Dedifferentiated amniotic fluid mesenchymal stem cell (primary cell): ENCODE data around the gene TTPAL.

ENCODE experiments used
- DNase-seq: peaks from one replicate; pipeline ENCODE4 v3.0.0-alpha.2; 2016; ENCODE audit errors: extremely low spot score

The TTPAL gene

DNA sequence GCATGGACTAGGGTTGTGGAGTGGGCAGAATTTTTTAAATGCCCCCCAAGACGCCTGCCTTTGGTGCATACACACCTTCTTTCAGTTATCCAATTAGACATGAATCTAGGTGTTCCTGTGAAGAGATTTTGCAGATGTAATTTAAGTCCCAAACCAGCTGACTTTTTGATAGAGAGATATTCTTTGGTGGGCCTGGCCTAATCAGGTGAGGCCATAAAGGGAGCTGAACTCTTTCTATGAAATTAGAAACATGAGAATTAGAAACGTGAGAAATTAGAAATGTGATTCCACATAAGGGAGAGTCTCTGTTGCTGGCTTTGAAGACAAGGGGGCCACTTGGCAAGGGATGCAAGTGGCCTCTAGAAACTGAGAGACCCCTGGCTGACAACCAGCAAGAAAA lies 36.4 kb upstream of the TTPAL start:
- DNase-seq: no peak

DNA sequence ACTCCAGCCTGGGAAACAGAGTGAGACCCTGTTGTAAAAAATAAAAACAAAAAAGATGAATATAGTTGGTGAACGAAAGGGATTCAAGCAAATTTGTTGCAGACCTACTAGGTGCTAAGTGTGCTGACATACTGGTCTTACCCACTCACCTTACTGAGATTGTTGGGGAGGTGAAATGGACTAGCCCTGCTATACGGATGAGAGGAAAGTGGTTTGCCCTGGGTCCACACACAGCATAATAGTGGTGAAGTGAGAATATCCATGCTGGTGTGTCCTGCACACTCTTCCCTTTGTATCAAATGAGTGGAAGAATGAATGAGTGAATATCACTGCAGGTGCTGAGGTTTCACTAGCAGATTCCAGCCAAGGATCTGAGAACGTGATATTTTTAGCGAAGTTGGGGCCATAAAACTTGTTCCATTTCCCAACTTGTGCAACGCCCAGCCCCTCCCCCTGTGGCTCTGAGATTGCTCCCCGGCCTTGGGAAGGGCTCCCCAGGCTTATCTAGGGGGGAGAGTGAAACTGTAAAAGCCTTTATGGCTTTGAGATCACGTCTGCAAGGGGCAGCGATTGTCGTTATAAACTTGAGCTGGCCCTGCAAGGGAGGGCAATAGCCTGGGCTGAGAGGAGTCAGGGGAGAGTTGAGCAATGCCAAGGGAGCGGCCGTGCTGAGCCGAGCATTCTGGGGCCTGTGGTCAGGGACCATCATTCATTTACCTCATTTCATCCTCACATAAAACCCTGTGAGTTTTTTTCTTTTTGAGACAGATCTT lies 33.2 kb upstream of the TTPAL start:
- no peak for DNase-seq

DNA sequence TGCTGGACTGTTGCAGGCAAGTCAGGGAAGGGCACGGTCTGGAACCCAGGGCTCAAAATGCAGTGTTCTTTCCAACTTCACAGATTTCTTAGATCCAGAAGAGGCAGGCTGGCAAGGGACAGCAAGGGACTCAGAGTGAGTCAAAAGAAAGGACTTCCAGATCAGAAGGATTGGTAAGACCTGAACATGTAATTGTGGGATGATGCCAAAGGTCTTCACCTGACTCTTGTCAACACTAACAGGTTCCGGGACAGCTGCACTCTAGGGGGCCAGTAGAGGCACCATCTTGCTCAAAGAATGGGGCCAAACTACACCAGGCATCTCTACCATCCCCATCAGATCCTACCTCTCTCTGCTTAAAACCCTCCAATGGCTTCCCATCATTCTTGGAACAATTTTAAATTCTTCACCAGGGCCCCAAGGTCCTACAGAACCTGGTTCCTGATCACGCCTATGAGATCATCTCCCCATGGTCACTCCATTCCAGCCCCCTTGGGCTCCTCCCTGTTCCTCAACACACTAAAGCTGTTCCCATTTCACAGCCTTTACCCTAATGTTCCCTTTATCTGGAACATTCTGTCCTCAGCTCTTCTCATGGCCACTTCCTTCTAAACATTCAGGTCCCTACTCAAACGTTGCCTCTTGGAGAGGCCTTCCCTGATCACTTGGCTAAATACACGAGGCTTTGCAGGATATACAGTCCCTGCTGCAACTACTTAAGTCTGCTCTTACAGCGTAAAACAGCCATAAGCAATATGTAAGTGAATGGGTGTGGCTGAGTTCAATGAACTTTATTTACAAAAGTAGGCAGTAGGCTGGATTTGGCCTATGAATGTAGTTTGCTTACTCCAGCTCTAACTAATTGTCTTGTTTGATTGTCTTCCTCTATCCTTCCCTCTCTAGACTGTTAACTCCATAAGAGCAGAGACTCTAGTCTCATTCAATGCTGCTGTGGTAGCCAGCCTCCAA lies 29.6 kb upstream of the TTPAL start:
- no peak for DNase-seq

DNA sequence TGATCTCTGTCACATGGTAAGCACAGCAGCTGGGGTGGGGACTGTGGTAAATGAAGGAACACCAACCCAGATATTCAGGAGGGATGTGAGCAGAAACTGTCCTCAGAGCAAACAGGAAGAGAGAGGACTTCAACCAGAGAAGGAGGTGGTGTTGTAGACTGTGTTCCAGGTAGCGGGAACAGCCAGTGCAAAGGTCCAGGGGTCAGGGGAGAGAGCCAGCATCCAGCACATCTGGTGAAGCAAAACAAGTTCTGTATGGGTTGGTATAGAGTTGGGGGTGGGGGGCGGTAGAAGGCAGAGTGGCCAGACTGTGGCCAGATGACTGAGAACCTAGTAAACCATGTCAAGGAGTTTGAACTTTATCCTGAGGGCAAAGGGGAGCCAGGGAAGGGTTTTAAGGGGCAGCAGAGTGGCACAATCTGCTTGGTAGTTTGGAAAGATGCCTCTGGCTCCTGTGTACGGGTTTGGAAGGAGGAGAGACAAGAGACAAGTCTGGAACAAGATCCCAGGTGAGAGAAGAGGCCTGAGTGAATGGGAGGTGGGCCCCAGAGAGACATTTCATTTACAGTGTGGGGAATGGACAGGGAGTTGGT lies 27.8 kb upstream of the TTPAL start:
- no peak for DNase-seq

DNA sequence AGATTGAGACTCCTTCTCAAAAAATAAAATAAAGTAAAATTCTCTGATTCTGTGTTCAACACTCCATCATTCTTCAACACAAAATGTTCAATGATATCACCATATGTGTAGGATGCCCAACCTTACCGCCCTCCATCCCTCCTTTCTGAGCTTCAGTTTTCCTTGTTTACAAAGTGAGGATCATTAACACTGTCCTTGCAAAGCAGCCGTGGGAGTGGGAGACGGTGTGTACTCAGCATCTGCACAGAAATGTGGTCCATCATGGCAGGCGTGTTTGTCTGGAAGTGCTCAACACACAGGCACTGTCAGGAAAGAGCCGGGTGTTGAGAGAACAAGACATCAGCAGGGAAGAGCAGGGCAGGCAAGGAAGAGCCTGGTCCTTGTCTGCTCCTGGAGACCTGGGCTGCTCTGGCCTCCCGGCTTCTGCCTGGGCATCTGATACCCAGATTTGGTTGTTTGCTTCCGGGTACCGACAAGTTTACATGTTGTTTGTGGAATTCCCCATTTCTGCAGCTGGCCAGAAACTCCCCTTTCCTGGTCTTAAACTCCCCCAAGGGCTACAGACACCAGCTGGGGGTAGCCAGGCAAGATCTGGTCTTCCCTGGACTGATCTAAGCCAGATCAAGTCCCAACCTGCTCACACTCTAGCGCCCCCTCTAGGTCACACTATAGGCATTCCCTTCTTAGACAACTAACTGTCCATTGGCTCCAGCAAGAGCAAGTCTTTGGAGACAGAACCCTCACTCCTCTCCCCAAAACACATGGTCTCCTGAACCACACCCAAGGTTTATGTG lies 26.7 kb upstream of the TTPAL start:
- DNase-seq: no peak

DNA sequence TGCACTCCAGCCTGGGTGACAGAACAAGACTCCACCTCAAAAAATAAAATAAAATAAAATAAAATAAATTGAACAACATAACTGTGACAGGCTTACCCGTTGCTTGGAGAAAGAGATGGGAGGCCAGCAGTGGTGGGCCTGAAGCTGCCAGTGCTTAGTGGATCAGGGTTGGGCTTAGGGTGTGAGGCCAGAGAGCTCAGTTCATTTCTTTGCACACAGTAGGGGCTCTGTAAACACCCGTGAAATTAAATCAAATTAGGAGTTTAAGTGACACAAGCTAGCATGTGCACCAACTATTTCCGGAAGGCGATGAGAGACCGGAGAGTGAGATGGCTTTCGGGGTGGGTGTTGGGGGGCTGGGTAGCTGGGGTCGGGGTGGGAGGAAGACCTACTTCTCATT lies 25.8 kb upstream of the TTPAL start:
- no peak for DNase-seq

DNA sequence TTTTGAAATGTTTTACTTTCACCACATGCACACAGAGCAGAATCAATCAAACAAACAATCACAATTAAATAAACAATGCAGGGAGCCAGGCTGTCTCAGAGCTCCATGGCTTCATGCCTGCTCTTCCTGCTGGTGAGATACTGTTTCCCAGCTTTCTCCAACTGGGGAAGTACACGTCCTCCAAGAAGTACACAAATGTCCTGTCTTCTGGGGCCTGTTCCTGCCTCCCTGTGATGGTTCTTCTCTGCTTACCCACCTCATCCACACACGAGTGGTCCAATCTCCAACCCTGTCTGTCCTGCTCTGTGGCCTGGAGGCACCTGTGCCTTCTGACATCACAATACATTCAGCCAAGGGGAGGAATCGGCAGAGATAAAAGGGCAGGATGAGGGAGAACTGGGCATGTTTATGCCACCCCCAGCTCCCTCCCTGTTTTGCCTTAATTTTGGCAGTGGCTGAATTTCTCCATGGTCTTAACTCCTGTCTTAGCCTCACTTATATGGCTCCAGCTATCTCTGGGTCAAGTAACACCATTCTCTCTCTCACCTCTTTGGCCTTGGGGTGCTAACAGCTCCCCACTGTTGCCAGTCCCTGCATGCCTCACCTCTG lies 25.3 kb upstream of the TTPAL start:
- no peak for DNase-seq

DNA sequence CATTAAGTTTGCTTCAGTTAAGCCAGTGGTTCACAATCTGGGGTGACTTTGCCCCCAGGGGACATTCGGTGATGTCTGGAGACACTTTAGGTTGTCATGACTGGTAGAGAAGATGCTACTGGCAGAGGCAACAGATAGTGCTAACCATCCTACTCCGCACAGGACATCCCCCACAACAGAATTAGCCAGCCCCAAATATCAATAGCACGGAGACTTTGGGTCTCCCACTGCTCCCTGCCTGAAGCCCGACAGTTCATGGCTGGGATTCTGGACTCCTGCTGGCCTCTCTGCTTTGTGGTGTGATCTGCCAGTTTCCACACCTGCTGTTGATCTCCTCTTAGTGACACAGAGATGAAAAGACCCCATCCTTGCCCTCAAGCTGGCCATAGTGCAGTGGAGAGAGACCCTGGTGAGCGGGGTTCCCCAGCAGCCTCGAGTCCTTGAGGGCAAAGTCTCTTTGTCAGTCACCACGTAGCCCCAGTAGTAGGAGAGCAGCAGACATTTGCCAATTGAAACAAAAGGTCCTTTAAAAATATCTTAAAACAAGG lies 24.7 kb upstream of the TTPAL start:
- DNase-seq: no peak

DNA sequence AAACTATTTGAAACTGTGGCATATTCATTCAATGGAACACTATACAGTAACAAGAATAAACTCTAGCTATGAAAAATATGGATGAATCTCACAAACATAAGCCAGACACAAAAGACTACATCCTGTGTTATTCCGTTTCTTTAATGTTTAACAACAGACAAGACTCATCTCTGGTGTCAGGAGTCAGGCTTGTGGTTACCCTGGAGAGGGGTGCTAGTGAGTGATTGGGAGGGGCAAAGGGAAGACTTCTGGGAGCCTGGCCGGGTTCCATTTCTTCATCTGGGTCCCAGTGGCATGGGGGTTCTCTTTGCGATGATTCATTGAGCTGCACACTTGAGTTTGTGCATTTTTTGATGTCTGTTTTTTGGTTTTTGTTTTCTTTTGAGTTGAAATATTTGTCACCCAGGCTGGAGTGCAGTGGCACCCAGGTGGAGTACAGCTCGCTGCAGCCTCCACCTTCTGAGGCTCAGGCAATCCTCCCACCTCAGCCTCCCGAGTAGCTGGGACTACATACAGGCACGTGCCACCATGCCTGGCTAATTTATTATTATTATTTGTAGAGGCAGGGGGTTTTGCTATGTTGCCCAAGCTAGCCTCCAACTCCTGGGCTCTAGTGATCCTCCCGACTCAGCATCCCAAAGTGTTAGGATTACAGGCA lies 21.2 kb upstream of the TTPAL start:
- DNase-seq: no peak

DNA sequence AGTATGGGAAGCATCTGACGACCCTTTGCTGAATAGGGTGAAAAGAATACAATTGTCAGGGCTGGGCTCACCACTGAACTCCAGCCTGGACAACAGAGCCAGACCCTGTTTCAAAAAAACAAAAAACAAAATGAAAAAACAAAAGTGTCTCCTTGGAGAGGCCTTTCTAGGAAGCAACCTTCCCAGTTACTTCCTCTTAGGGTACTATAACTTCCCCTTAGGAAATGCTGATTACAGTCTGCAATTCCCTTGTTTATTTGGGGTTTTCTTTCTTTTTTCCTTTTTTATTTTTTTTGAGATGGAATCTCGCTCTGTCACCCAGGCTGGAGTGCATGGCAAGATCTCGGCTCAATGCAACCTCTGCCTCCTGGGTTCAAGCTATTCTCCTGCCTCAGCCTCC lies 20.5 kb upstream of the TTPAL start:
- DNase-seq: no peak

DNA sequence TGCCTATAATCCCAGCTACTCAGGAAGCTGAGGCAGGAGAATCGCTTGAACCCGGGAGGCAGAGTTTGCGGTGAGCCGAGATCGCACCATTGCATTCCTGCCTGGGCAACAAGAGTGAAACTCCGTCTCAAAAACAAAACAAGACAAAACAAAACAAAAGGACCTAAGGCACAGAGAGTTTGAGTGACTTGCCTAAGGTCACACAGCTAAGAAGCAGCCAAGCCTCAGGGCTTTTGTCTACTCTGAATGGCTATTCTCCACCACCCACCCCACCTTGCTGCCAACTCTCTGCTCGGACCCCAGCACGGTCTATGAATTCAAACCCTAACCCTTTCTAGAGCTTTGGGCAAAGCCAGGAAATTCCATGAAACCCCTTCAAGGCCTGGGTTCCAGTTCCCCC lies 19.1 kb upstream of the TTPAL start:
- no peak for DNase-seq

DNA sequence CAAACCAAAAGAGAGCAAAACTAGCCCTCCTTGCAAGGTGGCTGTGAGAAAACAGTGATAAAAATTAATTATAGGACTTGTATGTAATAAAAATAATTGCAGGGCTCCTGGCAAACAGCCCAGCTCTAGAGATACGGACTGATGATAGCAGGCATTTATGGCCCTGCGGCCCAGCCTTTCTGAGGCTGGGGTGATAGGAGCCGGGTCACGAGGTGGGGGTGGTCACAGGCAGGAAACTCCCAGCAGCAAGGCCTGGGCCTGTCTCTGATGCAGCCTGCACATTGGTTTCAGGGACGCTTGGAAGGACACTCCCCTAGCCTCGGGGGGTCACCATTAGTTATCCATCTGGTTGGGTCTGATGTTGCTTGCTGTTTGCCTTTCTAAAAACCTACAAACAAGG lies 18.7 kb upstream of the TTPAL start:
- no peak for DNase-seq

DNA sequence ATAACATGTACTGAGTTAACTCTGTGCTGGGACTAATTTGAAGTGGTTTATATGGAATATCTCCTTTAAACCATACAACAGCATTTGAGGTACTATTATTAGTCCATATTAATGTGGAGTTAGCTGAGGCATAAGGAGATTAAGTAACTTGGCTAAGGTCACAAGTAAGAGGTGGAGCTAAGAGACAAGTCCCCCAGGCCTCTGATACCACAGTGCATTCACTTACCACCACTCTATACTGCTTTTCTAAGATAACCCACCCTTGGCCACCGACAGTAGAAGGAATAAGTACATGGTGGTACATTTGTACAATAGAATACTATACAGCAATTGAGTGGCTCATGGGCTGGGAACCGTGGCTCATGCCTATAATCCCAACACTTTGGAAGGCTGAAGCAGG lies 16.4 kb upstream of the TTPAL start:
- no peak for DNase-seq

DNA sequence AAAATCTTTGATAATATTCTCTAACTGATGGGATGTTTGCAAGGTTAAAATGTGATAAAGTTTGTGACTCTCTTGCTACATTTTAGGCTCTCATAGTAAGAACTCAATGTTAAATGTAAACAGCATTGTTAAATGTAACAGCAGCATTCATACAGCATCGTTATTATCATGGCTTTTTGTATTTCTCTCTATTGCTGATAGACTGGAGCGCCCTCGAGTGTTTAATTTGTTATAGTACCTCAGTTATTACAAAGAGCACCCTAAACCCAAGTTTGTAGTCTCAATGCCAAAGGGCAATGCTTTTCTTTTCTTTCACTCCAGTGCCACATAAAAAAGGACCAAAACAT lies 14.9 kb upstream of the TTPAL start:
- DNase-seq: peak; percentile 38

DNA sequence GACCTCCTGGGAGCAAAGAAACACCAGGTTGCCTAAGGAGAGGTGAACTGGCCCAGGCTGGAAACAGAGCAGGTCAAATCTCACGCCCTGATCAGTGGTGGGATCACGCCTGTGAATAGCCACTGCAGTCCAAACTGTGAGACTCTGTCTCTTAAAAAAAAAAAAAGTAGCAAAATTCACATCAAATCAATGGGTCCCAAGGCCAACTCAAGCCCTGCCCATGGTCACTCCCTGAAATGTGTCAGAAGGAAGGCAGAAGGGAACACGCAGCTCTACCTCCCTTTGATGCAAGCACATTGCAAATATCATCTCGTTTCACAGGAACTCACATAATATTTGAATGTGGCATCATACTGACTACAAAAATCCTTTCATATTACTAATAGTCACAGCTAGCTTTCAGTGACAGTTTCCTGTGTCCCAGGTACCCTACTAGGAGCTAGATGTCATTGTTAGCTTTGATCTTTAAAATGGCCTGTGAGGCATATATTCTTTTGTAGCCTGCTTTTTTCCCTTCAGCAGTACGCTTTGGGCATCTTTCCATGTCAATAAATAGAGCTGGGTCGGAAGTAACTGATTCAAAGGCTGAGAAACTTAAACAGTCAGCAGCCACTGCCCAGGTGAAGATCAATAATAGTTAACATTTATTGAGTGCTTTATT lies 14.4 kb upstream of the TTPAL start:
- no peak for DNase-seq

DNA sequence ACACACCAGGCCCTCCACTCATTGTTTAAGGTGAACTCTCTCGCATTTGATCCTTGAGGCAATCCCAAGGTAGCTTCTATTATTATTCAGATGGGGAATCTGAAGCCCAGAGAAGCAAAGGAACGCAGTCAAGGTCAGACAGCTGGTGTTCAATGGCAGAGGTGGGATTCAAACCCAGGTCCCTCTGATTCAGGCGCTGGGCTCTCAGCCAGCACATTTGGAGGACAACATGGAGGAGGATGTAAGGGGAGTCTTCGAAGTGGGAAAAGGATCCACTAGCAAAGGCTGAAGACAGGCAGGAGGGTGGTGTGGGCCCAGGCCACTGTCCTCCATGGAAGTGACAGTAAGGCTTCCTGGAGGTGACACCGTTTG lies 13.9 kb upstream of the TTPAL start:
- DNase-seq: no peak

DNA sequence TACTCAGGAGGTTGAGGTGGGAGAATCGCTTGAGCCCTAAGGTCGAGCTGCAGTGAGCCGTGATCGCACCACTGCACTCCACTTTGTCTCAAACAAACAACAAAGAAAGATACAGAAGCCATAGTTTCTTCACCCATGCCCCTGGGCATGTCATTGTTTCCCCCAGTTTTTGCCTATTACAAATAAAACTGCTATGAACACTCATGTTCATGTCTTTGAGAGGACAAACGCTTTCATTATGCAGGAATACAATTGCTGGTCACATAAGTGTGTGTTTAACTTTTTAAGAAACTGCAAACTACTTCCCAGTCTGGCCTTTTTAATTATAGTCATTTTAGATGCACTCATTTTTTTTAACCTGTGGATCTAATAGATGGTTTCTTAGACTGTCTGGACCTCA lies 12.2 kb upstream of the TTPAL start:
- no peak for DNase-seq

DNA sequence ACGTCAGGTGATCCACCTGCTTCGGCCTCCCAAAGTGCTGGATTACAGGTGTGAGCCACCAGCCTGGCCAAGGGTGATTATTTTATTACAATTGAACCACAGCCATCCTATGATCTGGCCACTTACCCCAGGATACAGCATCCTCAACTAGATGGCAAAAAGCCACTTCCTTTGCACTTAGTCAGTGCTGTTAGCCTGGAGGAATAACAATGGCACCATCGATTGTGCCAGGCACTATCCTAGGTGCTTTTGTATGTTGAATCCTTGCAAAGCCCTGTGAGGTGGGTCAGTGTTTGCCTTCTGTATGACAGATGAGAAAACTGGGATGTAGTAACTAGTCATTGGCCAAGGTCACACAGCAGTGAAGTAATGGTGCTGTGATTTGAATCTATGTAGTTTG lies 11.2 kb upstream of the TTPAL start:
- no peak for DNase-seq

DNA sequence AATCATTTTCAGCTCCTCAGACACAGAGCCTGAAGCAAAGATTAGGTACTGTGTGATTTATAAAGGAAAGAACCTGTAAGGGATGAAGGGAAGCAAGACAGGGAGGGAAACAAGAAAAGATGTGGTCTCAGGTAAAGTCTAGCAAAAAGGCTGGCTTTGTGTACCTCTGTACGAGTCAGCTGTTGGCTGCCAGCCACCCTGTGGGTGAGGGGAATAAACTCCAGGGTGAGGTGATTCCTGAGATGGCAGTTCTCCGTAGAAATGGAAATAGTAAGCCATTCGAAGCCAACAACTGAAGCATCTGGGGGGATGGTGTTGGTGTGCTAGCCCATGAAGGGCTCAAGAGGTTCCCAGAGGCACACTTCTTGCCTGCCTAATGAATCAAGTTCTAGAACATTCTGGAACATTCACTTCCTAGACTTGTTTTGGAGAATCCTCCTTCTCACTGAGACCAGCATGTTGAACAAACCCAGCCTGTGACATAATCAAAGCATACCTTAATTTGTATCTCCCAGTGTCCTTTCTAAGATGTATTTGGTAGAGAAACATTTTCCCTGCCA lies 10.6 kb upstream of the TTPAL start:
- no peak for DNase-seq

DNA sequence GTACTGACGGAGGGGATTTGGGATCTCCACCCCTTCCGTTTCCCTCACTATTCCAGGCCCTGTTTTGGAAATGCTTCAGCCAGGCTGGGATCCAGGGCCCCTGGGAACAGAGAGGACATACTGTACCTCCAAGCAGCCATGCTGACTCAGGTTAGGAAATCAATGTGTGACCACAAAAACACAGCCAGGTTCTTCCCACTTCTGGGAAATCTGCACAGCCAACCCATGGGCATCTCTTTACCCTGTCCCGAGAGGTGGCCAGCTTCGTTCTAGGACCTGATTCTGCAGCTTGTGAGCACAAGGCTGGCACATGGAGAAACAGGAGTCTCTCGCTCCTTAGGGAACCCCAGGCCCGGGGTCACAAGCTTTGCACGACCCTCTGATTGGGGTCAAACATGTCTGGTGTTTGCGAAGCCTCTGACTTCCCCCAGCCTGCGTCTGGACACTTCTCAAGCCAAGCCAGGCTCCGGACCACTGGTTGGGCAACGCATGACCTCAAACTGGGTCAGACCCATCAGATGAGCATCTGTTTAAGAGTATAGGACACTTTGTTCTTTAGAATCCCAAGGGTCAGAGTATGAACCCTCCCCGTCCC lies 8.3 kb upstream of the TTPAL start:
- DNase-seq: no peak
